ENCODE results near the gene PSMD13. TPM values are rescaled to one million over a fixed set of nuclear protein-coding genes. Genes with fewer than 3 reads are reported as not detected.

The PSMD13 gene
- total RNA-seq, 1 donor from 2014 or later, result 146 TPM

DNA sequence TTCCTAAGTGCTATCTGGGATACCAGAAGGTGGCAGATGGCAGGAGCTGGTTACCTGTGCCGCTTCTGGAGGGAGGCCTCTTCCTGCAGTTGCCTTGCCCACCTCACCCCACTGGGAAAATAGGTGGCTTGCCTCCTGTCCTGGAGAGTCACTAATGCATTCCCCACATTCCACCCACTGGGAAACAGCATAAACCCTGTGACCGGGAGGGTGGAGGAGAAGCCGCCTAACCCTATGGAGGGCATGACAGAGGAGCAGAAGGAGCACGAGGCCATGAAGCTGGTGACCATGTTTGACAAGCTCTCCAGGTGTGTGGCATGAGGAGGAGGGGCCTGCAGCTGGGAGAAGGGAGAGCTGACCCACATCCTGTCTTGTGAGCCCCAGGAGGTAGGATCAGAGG, 23.7 kb upstream of the PSMD13 start:
- TF ChIP-seq, protein P1, sequence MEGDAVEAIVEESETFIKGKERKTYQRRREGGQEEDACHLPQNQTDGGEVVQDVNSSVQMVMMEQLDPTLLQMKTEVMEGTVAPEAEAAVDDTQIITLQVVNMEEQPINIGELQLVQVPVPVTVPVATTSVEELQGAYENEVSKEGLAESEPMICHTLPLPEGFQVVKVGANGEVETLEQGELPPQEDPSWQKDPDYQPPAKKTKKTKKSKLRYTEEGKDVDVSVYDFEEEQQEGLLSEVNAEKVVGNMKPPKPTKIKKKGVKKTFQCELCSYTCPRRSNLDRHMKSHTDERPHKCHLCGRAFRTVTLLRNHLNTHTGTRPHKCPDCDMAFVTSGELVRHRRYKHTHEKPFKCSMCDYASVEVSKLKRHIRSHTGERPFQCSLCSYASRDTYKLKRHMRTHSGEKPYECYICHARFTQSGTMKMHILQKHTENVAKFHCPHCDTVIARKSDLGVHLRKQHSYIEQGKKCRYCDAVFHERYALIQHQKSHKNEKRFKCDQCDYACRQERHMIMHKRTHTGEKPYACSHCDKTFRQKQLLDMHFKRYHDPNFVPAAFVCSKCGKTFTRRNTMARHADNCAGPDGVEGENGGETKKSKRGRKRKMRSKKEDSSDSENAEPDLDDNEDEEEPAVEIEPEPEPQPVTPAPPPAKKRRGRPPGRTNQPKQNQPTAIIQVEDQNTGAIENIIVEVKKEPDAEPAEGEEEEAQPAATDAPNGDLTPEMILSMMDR (conservative IDR thresholded peaks at IDR 0.05), result no peak
- Mint-ChIP-seq H3K4me3 (peak overlapping the region; percentile 16), H3K36me3 (ENCODE audit: low read depth) (peaks cover 6% of the 10 kb centered on the region), H3K9me3 (no peaks in the 10 kb centered on the region), H3K4me1 (peaks cover 14% of the 10 kb centered on the region), H3K27ac (ENCODE audit: unreplicated experiment) (no peak overlapping the region), H3K27me3 (ENCODE audit: low read depth) (no peaks in the 10 kb centered on the region)
- no peak for DNase-seq (ENCODE audit: low read depth, low spot score)

DNA sequence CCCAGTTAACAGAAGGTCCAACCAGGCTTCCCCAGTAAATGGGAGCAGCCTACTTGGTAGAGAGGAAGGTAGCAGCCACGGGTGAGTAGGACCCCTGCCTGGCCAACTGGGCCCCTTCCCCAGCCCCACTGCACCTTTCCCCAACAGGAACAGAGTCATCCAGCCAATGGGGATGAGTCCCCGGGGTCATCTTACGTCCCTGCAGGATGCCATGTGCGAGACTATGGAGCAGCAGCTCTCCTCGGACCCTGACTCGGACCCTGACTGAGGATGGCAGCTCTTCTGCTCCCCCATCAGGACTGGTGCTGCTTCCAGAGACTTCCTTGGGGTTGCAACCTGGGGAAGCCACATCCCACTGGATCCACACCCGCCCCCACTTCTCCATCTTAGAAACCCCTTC, 22.7 kb upstream of the PSMD13 start:
- no peak for DNase-seq (ENCODE audit: low read depth, low spot score)
- H3K9me3 Mint-ChIP-seq, result no peaks in the 10 kb centered on the region
- H3K27me3 Mint-ChIP-seq (ENCODE audit: low read depth), result no peaks in the 10 kb centered on the region
- TF ChIP-seq, protein P1 (conservative IDR thresholded peaks at IDR 0.05), result no peak
- peaks cover 6% of the 10 kb centered on the region for H3K36me3 Mint-ChIP-seq (ENCODE audit: low read depth)
- H3K27ac Mint-ChIP-seq (ENCODE audit: unreplicated experiment), result no peak overlapping the region
- H3K4me1 Mint-ChIP-seq, result peaks cover 12% of the 10 kb centered on the region
- peak overlapping the region; percentile 57 for H3K4me3 Mint-ChIP-seq

DNA sequence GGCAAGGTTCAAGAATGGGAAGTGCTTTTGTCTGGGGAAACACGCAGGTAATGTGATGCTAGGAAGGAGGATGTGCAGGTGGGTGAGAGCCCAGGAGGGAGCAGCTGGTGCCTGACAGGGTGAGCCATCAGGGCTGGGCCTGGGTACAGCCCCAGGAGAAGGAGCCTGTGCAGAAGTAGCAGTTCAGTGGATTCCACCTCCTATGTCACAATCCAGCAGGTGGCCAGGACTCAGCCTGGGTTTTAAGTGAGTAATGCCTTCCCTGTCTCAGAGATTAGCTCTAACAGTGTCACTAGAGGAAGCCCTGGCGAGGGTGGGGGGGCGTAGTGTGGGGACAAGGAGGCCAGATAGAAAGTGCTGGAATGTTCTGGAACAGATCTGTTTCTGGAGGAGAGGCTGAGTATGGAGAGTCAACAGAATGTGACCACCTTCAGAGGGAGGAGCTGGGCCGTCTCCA, 21.2 kb upstream of the PSMD13 start:
- Mint-ChIP-seq H3K27ac (ENCODE audit: unreplicated experiment) (peak overlapping the region; percentile 83), H3K4me3 (no peak overlapping the region), H3K27me3 (ENCODE audit: low read depth) (no peaks in the 10 kb centered on the region), H3K4me1 (peaks cover 4% of the 10 kb centered on the region), H3K36me3 (ENCODE audit: low read depth) (peaks cover 6% of the 10 kb centered on the region), H3K9me3 (no peaks in the 10 kb centered on the region)
- TF ChIP-seq, protein P1 (conservative IDR thresholded peaks at IDR 0.05), result no peak
- no peak for DNase-seq (ENCODE audit: low read depth, low spot score)

DNA sequence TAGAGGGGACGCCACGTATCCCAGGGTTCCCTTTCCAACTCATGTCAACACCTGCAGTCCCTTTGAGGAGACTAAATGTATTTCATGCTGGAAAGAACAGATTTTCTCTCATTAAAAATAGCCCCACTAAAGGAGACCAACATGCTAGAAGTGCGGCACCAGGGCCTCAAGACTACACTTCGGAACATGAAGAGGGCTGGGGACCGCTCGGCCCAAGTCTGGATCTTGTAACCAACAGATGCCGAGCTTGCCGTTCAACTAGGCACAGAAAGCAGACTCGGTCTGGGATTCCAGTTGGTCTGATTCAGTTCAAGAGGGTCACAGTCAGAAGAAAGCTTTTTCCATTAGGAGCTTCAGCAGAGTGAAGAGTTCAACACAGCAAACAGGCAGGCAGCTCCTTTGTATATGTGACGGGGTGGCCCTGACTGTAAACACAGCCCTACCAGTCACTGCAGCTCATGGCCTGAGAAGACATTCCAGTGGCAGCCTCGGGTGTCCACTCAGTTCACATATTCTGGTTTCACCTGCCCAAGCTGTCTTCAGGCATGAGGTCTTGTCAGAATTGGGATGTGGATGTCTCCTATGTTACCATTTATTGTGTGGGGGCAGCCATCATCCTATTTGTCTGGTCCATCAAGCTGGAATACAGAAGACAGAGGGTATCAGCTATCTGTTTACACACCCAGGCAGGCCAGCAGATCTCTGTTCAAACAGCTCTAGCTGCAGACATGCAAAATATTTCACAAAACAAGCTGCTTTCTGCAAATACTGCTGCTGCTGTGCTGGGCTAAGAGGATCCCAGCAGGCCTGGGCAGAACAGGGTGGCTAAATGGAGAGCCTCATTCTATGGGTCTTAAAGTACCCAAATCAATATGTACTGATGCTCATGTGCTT, 20.4 kb upstream of the PSMD13 start:
- Mint-ChIP-seq H3K36me3 (ENCODE audit: low read depth) (peaks cover 5% of the 10 kb centered on the region), H3K27me3 (ENCODE audit: low read depth) (no peaks in the 10 kb centered on the region), H3K27ac (ENCODE audit: unreplicated experiment) (no peak overlapping the region), H3K9me3 (no peaks in the 10 kb centered on the region), H3K4me3 (no peak overlapping the region), H3K4me1 (peaks cover 2% of the 10 kb centered on the region)
- DNase-seq (ENCODE audit: low read depth, low spot score), result no peak
- TF ChIP-seq, protein P1 (conservative IDR thresholded peaks at IDR 0.05), result no peak

DNA sequence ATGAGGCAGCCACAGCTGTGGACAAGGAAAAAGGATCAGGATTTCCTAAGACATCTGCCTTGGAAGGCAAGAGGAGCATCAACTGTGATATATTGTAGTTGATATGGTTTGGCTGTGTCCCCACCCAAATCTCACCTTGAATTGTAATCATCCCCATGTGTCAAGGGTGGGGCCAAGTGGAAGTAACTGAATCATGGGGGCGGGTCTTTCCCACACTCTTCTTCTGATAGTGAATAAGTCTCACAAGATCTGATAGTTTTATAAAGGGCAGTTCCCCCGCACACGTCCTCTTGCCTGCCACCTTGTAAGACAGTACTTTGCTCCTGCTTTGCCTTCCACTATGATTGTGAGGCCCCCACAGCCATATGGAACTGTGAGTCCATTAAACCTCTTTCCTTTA, 19.1 kb upstream of the PSMD13 start:
- peak overlapping the region; percentile 74 for H3K27ac Mint-ChIP-seq (ENCODE audit: unreplicated experiment)
- H3K9me3 Mint-ChIP-seq, result no peaks in the 10 kb centered on the region
- H3K36me3 Mint-ChIP-seq (ENCODE audit: low read depth), result peaks cover 3% of the 10 kb centered on the region
- no peaks in the 10 kb centered on the region for H3K27me3 Mint-ChIP-seq (ENCODE audit: low read depth)
- no peak for DNase-seq (ENCODE audit: low read depth, low spot score)
- H3K4me3 Mint-ChIP-seq, result peak overlapping the region; percentile 43
- TF ChIP-seq, protein P1 (conservative IDR thresholded peaks at IDR 0.05), result no peak
- H3K4me1 Mint-ChIP-seq, result no peaks in the 10 kb centered on the region
